Tibial artery (tissue), 4 donors: ENCODE measurements around the gene KNDC1.

Experiments
- DNase-seq, 2 donors: peaks; one replicate each; pipeline ENCODE4 v3.0.0-alpha.2; 2019
- H3K27ac ChIP-seq, 2 donors: fragments of 200-600 bp; sonication (generic) in 1 of 2; 1 replicate in 1 of 2; 2 replicates in 1 of 2; pipeline ENCODE4 v1.5.1; 2018 to 2019; ENCODE audit warnings: mild to moderate bottlenecking in 1 of 2
- H3K27me3 ChIP-seq, 2 donors: fragments of 200-600 bp; sonication (generic) in 1 of 2; one replicate each; pipeline versions ENCODE4 v1.5.1 to v1.6.0; 2016 to 2019
- H3K36me3 ChIP-seq, 3 donors: fragments of 200-600 bp; sonication (generic) in 2 of 3; one replicate each; pipeline ENCODE4 v1.5.1; 2016 to 2019; ENCODE audit warnings: mild to moderate bottlenecking in 2 of 3
- H3K4me1 ChIP-seq, 4 donors: fragments of 200-600 bp; sonication (generic) in 2 of 4; 1 replicate in 3 of 4; 2 replicates in 1 of 4; pipeline ENCODE4 v1.5.1; 2016 to 2019
- H3K4me3 ChIP-seq, 2 donors: fragments of 200-600 bp; sonication (generic) in 1 of 2; 1 replicate in 1 of 2; 2 replicates in 1 of 2; pipeline ENCODE4 v1.5.1; 2018 to 2019; ENCODE audit warnings: mild to moderate bottlenecking in 2 of 2
- H3K9me3 ChIP-seq, 3 donors: fragments of 200-600 bp; sonication (generic) in 1 of 3; one replicate each; pipeline ENCODE4 v1.5.1; 2016 to 2019
- CTCF ChIP-seq, 2 experiments: fragments of 200-600 bp in 1 of 2; fragments of 450-650 bp in 1 of 2; IDR thresholded peaks; one replicate each; pipeline ENCODE4 v1.5.1; 2017 to 2019; ENCODE audit warnings: antibody characterized with exemption in 2 of 2, mild to moderate bottlenecking in 1 of 2, moderate library complexity in 1 of 2
- intact Hi-C: fragments of 100-400 bp; cut with DNase I; formaldehyde crosslinking; loops from one replicate; pipeline ENCODE4 v1.15.0; 2023; ENCODE audit warnings: low total_unique reads

The KNDC1 gene

GRCh38 chr10:133246236-133246626 lies 86.2 kb downstream of the KNDC1 start:
- intact Hi-C loops = no loop called here

GRCh38 chr10:133247681-133248333 lies 87.8 kb downstream of the KNDC1 start:
- no peak overlapping the region for H3K4me3 ChIP-seq
- no peak for DNase-seq
- intact Hi-C loops = no loop called here

More at GRCh38 chr10:133246236-133246626, 86.2 kb downstream of the KNDC1 start:
- no peaks in the 10 kb centered on the region for H3K9me3 ChIP-seq
- no peak for TF ChIP-seq CTCF (IDR thresholded peaks at IDR 0.05)
- no peak overlapping the region for H3K27ac ChIP-seq
- no peaks in the 10 kb centered on the region for H3K4me1 ChIP-seq
- no peaks in the 10 kb centered on the region for H3K36me3 ChIP-seq
- no peak overlapping the region for H3K4me3 ChIP-seq
- peaks cover 0 to 95% of the 10 kb centered on the region in 2 donors for H3K27me3 ChIP-seq
- DNase-seq = no peak

GRCh38 chr10:133248334-133248715 lies 88.3 kb downstream of the KNDC1 start:
- Histone ChIP-seq H3K9me3 (no peaks in the 10 kb centered on the region), H3K27me3 (peaks cover 0 to 91% of the 10 kb centered on the region in 2 donors), H3K4me3 (no peak overlapping the region), H3K27ac (no peak overlapping the region), H3K4me1 (no peaks in the 10 kb centered on the region), H3K36me3 (no peaks in the 10 kb centered on the region)
- DNase-seq = no peak
- TF ChIP-seq CTCF (IDR thresholded peaks at IDR 0.05) = no peak
- intact Hi-C loops = no loop called here

More at GRCh38 chr10:133247681-133248333, 87.8 kb downstream of the KNDC1 start:
- H3K27ac ChIP-seq = no peak overlapping the region
- no peaks in the 10 kb centered on the region for H3K9me3 ChIP-seq
- no peaks in the 10 kb centered on the region for H3K4me1 ChIP-seq
- no peak for TF ChIP-seq CTCF (IDR thresholded peaks at IDR 0.05)
- no peaks in the 10 kb centered on the region for H3K36me3 ChIP-seq
- H3K27me3 ChIP-seq = peaks cover 0 to 95% of the 10 kb centered on the region in 2 donors

GRCh38 chr10:133249094-133249780 lies 89.2 kb downstream of the KNDC1 start:
- peaks cover 0 to 82% of the 10 kb centered on the region in 2 donors for H3K27me3 ChIP-seq
- H3K9me3 ChIP-seq = no peaks in the 10 kb centered on the region
- intact Hi-C loops = no loop called here
- no peak for TF ChIP-seq CTCF (IDR thresholded peaks at IDR 0.05)
- no peak overlapping the region for H3K4me3 ChIP-seq
- H3K4me1 ChIP-seq = no peaks in the 10 kb centered on the region
- H3K36me3 ChIP-seq = no peaks in the 10 kb centered on the region
- no peak overlapping the region for H3K27ac ChIP-seq
- DNase-seq = no peak

- intact Hi-C loops = no loop called here
- H3K27ac ChIP-seq = no peak overlapping the region
- H3K4me1 ChIP-seq = no peaks in the 10 kb centered on the region
- no peak overlapping the region for H3K4me3 ChIP-seq
- H3K9me3 ChIP-seq = no peaks in the 10 kb centered on the region
- no peak for TF ChIP-seq CTCF (IDR thresholded peaks at IDR 0.05)
- no peaks in the 10 kb centered on the region for H3K36me3 ChIP-seq
- DNase-seq = no peak
- H3K27me3 ChIP-seq = peaks cover 0 to 79% of the 10 kb centered on the region in 2 donors
These were observed 90.1 kb downstream of the KNDC1 start for GRCh38 chr10:133249975-133250754.
